H1 (cell line): ENCODE data around the gene LYZL4. TPM values are rescaled to one million over a fixed set of nuclear protein-coding genes. Genes with fewer than 3 reads are reported as not detected.

Experiments used
- ASH2L ChIP-seq: fragments of 200-600, 300-600 bp; sonication (generic); IDR thresholded peaks from one replicate; pipeline ENCODE4 v1.7.1; 2017; ENCODE audit warnings: low read length
- EP300 ChIP-seq, 2 experiments: IDR thresholded peaks; 1 replicate in 1 of 2; 2 replicates in 1 of 2; pipeline ENCODE4 v1.6.1; 2011 to 2012; ENCODE audit warnings: low read depth in 2 of 2, low read length in 2 of 2, mild to moderate bottlenecking in 2 of 2, borderline replicate concordance in 1 of 2, inconsistent platforms in 1 of 2, moderate library complexity in 1 of 2
- JUN ChIP-seq: IDR thresholded peaks from 2 replicates; pipeline ENCODE4 v1.6.1; 2011; ENCODE audit warnings: low read depth, mild to moderate bottlenecking, improper control_type of control experiment, low read length
- KDM4A ChIP-seq: IDR thresholded peaks from one replicate; pipeline ENCODE4 v1.7.1; 2012; ENCODE audit warnings: low read depth, mild to moderate bottlenecking, moderate library complexity, low read length, inconsistent platforms; ENCODE audit not compliant: severe bottlenecking
- POU5F1 ChIP-seq: IDR thresholded peaks from 2 replicates; pipeline ENCODE4 v1.6.1; 2011; ENCODE audit warnings: low read depth, mild to moderate bottlenecking, low read length, moderate library complexity
- TAF1 ChIP-seq: IDR thresholded peaks from 2 replicates; pipeline ENCODE4 v1.6.1; 2011; ENCODE audit warnings: mild to moderate bottlenecking, low read depth, low read length
- polyA plus RNA-seq, 7 experiments: library from polyadenylated mRNA; depleted of rRNA in 3 of 7; stranded (reverse) in 5 of 7; unstranded in 2 of 7; fragments of >200 nt in 5 of 7; fragments of 200-250 nt in 2 of 7; gene quantifications; 1 replicate in 5 of 7; 2 replicates in 1 of 7; 4 replicates in 1 of 7; pipeline versions ENCODE4 v1.2.1 to v1.2.3, GENCODE V29; 2011 to 2013; ENCODE audit warnings: missing spikeins in 2 of 7, mixed read lengths in 2 of 7
- total RNA-seq: library from RNA; stranded (reverse); fragmentation: NEBNext Ultra II Directional; extraction: Animal tissue kit (Norgen Biotek cat#: 25700); gene quantifications from 2 replicates; pipeline ENCODE4 v1.2.1, GENCODE V29; 2021
- TF ChIP-seq, protein P1 (sequence below): fragments of 300-600 bp; sonication (generic); IDR thresholded peaks from 2 replicates; pipeline ENCODE4 v1.7.1; 2012; ENCODE audit warnings: low read length, moderate library complexity, mild to moderate bottlenecking, inconsistent platforms; ENCODE audit not compliant: insufficient replicate concordance
- TF ChIP-seq, protein P2 (sequence below): IDR thresholded peaks from 2 replicates; pipeline ENCODE4 v1.6.1; 2012; ENCODE audit warnings: inconsistent platforms

LYZL4 gene
- total and polyA plus RNA-seq, 2 of the 8 experiments (the other 6 are each of a cell fraction or from before 2014, with no cell fraction given): not detected

DNA sequence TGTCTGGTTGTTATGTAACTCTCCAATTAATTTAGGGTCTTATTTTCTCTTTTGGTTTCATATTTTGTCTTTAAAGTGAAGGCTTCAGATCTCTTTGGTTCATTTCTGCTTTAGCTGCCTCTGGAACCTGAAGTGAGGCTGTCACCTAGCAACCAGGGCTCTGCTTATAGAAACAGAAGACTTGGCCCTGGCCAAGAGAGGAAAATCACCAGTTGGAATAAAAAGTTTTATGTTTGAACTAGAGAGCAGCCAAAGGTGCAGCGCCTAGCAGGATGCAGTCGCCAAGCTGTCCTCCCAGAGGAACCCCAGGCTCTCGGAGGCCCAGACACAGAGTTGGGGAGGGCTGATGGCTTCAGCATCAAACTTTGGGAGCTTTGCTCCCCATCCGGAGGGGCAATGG lies 41.1 kb downstream of the LYZL4 start (continued):
- TF ChIP-seq, protein P1, sequence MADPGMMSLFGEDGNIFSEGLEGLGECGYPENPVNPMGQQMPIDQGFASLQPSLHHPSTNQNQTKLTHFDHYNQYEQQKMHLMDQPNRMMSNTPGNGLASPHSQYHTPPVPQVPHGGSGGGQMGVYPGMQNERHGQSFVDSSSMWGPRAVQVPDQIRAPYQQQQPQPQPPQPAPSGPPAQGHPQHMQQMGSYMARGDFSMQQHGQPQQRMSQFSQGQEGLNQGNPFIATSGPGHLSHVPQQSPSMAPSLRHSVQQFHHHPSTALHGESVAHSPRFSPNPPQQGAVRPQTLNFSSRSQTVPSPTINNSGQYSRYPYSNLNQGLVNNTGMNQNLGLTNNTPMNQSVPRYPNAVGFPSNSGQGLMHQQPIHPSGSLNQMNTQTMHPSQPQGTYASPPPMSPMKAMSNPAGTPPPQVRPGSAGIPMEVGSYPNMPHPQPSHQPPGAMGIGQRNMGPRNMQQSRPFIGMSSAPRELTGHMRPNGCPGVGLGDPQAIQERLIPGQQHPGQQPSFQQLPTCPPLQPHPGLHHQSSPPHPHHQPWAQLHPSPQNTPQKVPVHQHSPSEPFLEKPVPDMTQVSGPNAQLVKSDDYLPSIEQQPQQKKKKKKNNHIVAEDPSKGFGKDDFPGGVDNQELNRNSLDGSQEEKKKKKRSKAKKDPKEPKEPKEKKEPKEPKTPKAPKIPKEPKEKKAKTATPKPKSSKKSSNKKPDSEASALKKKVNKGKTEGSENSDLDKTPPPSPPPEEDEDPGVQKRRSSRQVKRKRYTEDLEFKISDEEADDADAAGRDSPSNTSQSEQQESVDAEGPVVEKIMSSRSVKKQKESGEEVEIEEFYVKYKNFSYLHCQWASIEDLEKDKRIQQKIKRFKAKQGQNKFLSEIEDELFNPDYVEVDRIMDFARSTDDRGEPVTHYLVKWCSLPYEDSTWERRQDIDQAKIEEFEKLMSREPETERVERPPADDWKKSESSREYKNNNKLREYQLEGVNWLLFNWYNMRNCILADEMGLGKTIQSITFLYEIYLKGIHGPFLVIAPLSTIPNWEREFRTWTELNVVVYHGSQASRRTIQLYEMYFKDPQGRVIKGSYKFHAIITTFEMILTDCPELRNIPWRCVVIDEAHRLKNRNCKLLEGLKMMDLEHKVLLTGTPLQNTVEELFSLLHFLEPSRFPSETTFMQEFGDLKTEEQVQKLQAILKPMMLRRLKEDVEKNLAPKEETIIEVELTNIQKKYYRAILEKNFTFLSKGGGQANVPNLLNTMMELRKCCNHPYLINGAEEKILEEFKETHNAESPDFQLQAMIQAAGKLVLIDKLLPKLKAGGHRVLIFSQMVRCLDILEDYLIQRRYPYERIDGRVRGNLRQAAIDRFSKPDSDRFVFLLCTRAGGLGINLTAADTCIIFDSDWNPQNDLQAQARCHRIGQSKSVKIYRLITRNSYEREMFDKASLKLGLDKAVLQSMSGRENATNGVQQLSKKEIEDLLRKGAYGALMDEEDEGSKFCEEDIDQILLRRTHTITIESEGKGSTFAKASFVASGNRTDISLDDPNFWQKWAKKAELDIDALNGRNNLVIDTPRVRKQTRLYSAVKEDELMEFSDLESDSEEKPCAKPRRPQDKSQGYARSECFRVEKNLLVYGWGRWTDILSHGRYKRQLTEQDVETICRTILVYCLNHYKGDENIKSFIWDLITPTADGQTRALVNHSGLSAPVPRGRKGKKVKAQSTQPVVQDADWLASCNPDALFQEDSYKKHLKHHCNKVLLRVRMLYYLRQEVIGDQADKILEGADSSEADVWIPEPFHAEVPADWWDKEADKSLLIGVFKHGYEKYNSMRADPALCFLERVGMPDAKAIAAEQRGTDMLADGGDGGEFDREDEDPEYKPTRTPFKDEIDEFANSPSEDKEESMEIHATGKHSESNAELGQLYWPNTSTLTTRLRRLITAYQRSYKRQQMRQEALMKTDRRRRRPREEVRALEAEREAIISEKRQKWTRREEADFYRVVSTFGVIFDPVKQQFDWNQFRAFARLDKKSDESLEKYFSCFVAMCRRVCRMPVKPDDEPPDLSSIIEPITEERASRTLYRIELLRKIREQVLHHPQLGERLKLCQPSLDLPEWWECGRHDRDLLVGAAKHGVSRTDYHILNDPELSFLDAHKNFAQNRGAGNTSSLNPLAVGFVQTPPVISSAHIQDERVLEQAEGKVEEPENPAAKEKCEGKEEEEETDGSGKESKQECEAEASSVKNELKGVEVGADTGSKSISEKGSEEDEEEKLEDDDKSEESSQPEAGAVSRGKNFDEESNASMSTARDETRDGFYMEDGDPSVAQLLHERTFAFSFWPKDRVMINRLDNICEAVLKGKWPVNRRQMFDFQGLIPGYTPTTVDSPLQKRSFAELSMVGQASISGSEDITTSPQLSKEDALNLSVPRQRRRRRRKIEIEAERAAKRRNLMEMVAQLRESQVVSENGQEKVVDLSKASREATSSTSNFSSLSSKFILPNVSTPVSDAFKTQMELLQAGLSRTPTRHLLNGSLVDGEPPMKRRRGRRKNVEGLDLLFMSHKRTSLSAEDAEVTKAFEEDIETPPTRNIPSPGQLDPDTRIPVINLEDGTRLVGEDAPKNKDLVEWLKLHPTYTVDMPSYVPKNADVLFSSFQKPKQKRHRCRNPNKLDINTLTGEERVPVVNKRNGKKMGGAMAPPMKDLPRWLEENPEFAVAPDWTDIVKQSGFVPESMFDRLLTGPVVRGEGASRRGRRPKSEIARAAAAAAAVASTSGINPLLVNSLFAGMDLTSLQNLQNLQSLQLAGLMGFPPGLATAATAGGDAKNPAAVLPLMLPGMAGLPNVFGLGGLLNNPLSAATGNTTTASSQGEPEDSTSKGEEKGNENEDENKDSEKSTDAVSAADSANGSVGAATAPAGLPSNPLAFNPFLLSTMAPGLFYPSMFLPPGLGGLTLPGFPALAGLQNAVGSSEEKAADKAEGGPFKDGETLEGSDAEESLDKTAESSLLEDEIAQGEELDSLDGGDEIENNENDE: no peak
- TF ChIP-seq JUN: no peak
- no peak for TF ChIP-seq TAF1
- TF ChIP-seq EP300 (IDR thresholded peaks at IDR 0.05; ENCODE audit: borderline replicate concordance in 1 of 2, low read depth in 2 of 2, low read length in 2 of 2): no peak
- TF ChIP-seq ASH2L: no peak
- TF ChIP-seq, protein P2, sequence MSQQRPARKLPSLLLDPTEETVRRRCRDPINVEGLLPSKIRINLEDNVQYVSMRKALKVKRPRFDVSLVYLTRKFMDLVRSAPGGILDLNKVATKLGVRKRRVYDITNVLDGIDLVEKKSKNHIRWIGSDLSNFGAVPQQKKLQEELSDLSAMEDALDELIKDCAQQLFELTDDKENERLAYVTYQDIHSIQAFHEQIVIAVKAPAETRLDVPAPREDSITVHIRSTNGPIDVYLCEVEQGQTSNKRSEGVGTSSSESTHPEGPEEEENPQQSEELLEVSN: no peak
- no peak for TF ChIP-seq KDM4A
- TF ChIP-seq POU5F1: no peak
- TF ChIP-seq, all 59 proteins: peak for 0
